Pancreas (tissue), 10 donors: Measurements from ENCODE around the gene SLIT1. TPM values are rescaled to one million over a fixed set of nuclear protein-coding genes. Genes with fewer than 3 reads are reported as not detected.

Experiments
- ATAC-seq, 4 donors: fragments of 200-7000 bp; cut with Tn5 transposase; one replicate each; pipeline versions ENCODE4 v1.8.0 to v1.9.1; 2020; ENCODE audit warnings: mild to moderate bottlenecking in 4 of 4, moderate library complexity in 4 of 4
- DNase-seq, 6 donors: peaks; one replicate each; pipeline ENCODE4 v3.0.0-alpha.2; 2020
- FAIRE-seq: peaks from 2 replicates; lab custom pipeline; 2012; peaks lifted over from hg19 to GRCh38; lab: Jason Lieb, UNC
- H3K27ac ChIP-seq, 4 donors: fragments of 200-600 bp; sonication (generic); 1 replicate in 3 of 4; 2 replicates in 1 of 4; pipeline versions ENCODE4 v1.5.0 to v1.8.0; 2020
- H3K27me3 ChIP-seq, 4 donors: fragments of 200-600 bp; one replicate each; pipeline ENCODE4 v1.8.0; 2021
- H3K36me3 ChIP-seq, 3 donors: fragments of 200-600 bp; sonication (generic) in 1 of 3; one replicate each; pipeline versions ENCODE4 v1.5.0 to v1.8.0; 2020 to 2021
- H3K4me1 ChIP-seq, 3 donors: fragments of 200-600 bp; one replicate each; pipeline ENCODE4 v1.8.0; 2021
- H3K4me3 ChIP-seq, 4 donors: fragments of 200-600 bp; sonication (generic) in 2 of 4; one replicate each; pipeline versions ENCODE4 v1.5.0 to v1.8.0; 2020 to 2021
- H3K9me3 ChIP-seq, 4 donors: fragments of 200-600 bp; one replicate each; pipeline ENCODE4 v1.8.0; 2021
- WGBS, 2 donors: extraction: QIAGEN DNeasy Blood & Tissue Kit; methylation state at CpG; one replicate each; pipeline ENCODE4 v1.1.7; 2013; 5-methylcytosine and 5-hydroxymethylcytosine counted together
- intact Hi-C, 3 donors: fragments of 100-400 bp; cut with DNase I; formaldehyde crosslinking; loops; one replicate each; pipeline versions ENCODE4 v1.11.1 to v1.14.2; 2022
- polyA plus RNA-seq, 2 donors: library from polyadenylated mRNA; stranded (reverse); fragments of 200-250 nt; gene quantifications; one replicate each; pipeline ENCODE4 v1.2.3, GENCODE V29; 2013
- total RNA-seq, 6 donors: library from RNA; stranded (reverse); fragmentation: NEBNext Ultra II Directional in 4 of 6; extraction: Animal tissue kit (Norgen Biotek cat#: 25700) in 4 of 6; gene quantifications; one replicate each; pipeline versions ENCODE4 v1.2.1 to v1.2.4, GENCODE V29; 2021 to 2023
- TF ChIP-seq, protein P1 (sequence below), 4 donors: fragments of 200-600 bp; sonication (generic) in 3 of 4; IDR thresholded peaks; one replicate each; pipeline versions ENCODE4 v1.5.0 to v1.8.0; 2021; ENCODE audit warnings: antibody characterized with exemption in 4 of 4
- donor health status: healthy with polysubstance abuse.
- donor health status: DM: no; HTN: no; CAD: no; lungs with moderate emphysema.
- donor health status: DM: no; HTN: no; CAD: no.
- donor health status: control.
- donor health status: control.
- donor health status: Bipolar disorder and iron deficiency.
- donor health status: DM: yes; HTN: yes; CAD: no.
- donor health status: DM: no; HTN: no; CAD: no.
- donor health status: DM: no; HTN: no; CAD: no.
- donor health status: DM: yes; HTN: yes; CAD: no.

The SLIT1 gene
- total and polyA plus RNA-seq, 8 donors: 0.23 to 2.8 (median 0.89) TPM

DNA sequence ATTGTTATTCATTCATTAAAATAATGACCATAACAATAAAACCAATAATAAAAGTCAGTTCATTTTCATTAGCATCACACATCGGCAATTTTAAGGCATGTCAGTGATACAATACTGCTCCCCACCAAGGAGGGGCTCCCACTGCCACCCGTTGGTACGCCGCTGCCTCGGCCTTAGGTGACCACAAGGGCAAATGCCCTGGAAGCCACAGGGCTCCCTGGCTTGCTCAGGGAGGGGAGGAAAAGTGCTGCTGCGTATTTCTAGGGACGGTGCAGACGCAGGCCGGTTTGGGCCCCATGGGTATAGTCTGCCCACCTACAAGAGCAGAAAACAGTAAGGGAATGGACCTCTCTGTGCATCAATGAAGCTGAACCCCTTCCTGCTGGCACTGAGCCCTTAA, 85.1 kb downstream of the SLIT1 start:
- no peaks in the 10 kb centered on the region for H3K27me3 ChIP-seq
- DNase-seq (no peak), ATAC-seq (no peak), FAIRE-seq (no peak)
- intact Hi-C loops: no loop called here
- H3K4me1 ChIP-seq: no peaks in the 10 kb centered on the region
- no peaks in the 10 kb centered on the region for H3K36me3 ChIP-seq
- TF ChIP-seq, protein P1, sequence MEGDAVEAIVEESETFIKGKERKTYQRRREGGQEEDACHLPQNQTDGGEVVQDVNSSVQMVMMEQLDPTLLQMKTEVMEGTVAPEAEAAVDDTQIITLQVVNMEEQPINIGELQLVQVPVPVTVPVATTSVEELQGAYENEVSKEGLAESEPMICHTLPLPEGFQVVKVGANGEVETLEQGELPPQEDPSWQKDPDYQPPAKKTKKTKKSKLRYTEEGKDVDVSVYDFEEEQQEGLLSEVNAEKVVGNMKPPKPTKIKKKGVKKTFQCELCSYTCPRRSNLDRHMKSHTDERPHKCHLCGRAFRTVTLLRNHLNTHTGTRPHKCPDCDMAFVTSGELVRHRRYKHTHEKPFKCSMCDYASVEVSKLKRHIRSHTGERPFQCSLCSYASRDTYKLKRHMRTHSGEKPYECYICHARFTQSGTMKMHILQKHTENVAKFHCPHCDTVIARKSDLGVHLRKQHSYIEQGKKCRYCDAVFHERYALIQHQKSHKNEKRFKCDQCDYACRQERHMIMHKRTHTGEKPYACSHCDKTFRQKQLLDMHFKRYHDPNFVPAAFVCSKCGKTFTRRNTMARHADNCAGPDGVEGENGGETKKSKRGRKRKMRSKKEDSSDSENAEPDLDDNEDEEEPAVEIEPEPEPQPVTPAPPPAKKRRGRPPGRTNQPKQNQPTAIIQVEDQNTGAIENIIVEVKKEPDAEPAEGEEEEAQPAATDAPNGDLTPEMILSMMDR (IDR thresholded peaks at IDR 0.05): no peak
- no peaks in the 10 kb centered on the region for H3K9me3 ChIP-seq
- H3K4me3 ChIP-seq: no peak overlapping the region
- H3K27ac ChIP-seq: no peak overlapping the region
- 85 to 87% methylated on average over 9 of the region's 9 CpGs for WGBS, 2 donors

DNA sequence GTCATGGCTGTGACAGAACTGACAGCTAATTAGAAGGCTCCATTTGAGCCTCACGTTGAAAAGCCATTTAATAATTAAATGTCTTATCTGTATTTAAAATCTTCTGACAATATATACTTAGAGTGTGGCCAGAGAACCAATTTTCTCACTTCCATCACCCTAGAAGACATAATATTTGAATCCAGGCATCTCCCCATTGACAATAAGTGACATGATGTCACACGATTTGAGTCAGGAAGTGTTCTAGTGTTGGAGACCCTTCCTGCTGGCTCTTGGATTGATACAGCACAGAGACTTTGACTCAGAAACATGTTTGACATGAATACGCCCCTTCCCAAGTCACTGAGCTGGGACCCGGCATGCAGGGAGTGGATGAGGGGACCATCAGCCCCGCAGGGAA, 85.9 kb downstream of the SLIT1 start:
- Histone ChIP-seq H3K27ac (no peak overlapping the region), H3K4me3 (no peak overlapping the region), H3K27me3 (no peaks in the 10 kb centered on the region), H3K36me3 (no peaks in the 10 kb centered on the region), H3K4me1 (no peaks in the 10 kb centered on the region), H3K9me3 (no peaks in the 10 kb centered on the region)
- 54 to 61% methylated on average over 5 of the region's 5 CpGs for WGBS, 2 donors
- ATAC-seq (no peak), FAIRE-seq (no peak), DNase-seq (no peak)
- TF ChIP-seq, protein P1 (IDR thresholded peaks at IDR 0.05): no peak
- intact Hi-C loops: no loop called here

DNA sequence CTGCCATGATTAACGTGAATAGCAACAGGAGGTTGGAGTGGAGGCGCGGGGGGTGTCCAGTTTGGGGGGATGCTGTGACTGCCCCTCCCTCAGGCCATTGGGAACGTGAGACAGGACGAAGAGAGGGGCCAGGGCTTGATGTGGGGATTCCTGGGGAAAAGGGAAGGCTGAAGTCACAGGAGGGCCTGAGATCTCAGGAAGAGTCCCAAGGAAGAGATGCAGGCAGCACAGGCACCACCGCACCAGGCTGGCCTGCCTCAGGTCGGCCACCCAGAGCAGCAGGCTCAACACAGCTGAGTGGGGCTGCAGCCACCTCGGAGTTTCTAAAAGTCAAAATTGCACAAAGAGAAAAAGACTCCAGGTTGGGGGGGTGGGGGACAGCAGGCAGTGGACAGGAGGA, 86.7 kb downstream of the SLIT1 start:
- Histone ChIP-seq H3K4me3 (no peak overlapping the region), H3K27ac (no peak overlapping the region), H3K4me1 (no peaks in the 10 kb centered on the region), H3K27me3 (no peaks in the 10 kb centered on the region), H3K9me3 (no peaks in the 10 kb centered on the region), H3K36me3 (no peaks in the 10 kb centered on the region)
- WGBS, 2 donors: 60 to 65% methylated on average over 8 of the region's 8 CpGs
- no peak for DNase-seq
- FAIRE-seq: no peak
- TF ChIP-seq, protein P1 (IDR thresholded peaks at IDR 0.05): no peak
- ATAC-seq: no peak
- intact Hi-C loops: no loop called here

DNA sequence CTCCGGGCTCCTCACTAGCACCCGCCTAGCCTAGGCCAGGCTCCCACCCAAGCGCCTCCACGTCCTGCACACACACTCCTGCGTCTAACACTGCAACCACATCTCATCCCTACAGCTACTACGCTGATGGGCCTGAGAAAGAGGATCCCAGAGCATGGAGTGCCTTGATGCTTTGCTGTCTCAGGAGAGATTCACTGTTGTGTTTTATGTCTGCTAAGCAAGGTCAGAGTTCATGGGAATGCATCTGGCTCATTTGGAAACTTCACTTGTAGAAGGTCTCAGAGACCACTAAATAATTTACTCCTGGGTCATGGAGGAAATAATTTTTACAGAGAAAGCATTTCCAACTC, 88.7 kb downstream of the SLIT1 start:
- no peak for FAIRE-seq
- TF ChIP-seq, protein P1 (IDR thresholded peaks at IDR 0.05): no peak
- H3K4me3 ChIP-seq: no peak overlapping the region
- intact Hi-C loops: no loop called here
- ATAC-seq: no peak
- no peak for DNase-seq
- no peaks in the 10 kb centered on the region for H3K9me3 ChIP-seq
- H3K36me3 ChIP-seq: no peaks in the 10 kb centered on the region
- H3K27me3 ChIP-seq: no peaks in the 10 kb centered on the region
- no peak overlapping the region for H3K27ac ChIP-seq
- H3K4me1 ChIP-seq: no peaks in the 10 kb centered on the region
- WGBS, 2 donors: 71 to 85% methylated on average over 6 of the region's 6 CpGs

DNA sequence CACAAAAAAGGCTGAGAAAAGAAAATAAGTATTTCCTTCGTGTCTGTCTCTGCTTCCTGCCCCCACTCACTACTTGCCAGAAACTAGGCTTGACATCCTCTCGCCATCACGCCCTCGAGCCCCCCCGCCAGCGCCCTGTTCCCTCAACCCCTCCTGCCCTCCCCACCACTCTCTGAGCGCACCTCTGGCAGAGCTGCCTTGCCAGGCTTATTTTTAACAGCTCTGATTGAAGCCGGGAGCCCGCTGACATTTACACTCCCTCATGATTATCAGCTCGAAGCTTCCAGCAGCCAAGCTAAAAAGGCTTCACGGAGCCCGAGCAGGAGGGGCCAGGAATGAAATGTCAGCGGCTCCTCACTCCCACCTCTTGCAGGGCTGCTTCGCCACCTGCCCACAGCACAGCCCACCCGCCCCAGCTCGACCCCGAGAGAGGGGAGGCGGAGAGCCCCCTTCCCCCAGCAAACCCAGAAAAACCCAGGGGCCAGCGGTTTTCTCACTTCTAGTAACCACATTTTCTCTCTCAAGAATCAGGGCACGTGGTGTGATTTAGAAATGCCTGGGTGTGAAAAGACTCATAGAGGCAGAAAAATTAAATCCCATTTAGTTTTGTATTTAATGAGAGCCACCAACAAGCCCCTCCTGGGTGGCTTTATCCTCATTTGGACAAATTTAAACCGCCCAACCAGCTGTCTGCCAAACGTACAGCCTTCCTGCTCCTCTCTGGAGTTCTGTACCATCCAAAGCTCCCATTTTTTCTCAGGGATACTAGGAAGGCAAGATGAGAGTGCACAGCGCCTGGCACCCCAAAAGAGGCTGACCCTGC, 89.3 kb downstream of the SLIT1 start:
- intact Hi-C loops: no loop called here
- 19 to 21% methylated on average over 23 of the region's 23 CpGs for WGBS, 2 donors
- Histone ChIP-seq H3K4me1 (no peaks in the 10 kb centered on the region), H3K36me3 (no peaks in the 10 kb centered on the region), H3K4me3 (no peak overlapping the region), H3K9me3 (no peaks in the 10 kb centered on the region), H3K27me3 (no peaks in the 10 kb centered on the region), H3K27ac (no peak overlapping the region)
- TF ChIP-seq, protein P1 (IDR thresholded peaks at IDR 0.05): no peak
- FAIRE-seq (no peak), DNase-seq (no peak), ATAC-seq (peak in 3 of 4 donors; percentile 25 to 55 (median 45))
